Measurements from ENCODE around the gene GLI3.

The GLI3 gene

DNA sequence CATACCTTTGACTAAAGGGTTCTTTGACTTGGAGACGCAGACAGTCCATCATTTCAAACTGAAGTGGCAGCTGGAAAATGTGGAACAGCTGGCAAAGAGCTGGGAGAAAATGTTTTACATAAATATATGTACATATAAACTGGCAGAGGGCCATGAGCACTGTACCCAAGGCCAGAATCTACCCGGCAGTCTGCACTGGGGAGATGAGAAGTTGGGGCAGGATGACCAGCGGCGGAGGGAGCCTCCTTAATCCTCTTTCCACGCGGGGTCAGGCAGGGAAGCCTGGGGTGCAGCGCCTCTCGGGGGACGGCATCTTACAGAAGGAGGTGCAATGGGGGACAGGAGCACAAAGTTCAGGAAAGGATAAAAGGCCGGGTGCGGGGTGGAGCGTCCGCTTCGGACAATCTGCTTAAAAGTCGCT is 1.3 kb downstream of the GLI3 start:
- DNase-seq = no peak

DNA sequence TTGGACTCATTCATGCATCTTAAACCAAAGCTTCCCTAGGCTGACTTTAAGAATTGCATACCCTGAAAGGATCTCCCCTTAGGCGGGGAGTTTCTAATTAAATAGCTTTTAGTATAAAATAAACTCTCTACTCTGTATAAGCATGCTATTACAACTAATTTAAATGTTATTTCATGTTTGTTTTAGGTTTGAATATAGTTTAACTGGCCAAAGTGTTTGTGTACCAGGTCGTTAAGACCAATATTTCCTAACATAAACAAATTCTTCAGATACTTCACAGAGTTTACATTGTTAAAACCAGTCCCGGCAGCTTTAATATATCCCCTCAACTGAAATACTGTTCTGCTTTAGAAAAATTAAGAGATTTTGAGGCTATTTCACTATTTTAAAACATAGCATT is 2.3 kb downstream of the GLI3 start:
- DNase-seq = no peak

DNA sequence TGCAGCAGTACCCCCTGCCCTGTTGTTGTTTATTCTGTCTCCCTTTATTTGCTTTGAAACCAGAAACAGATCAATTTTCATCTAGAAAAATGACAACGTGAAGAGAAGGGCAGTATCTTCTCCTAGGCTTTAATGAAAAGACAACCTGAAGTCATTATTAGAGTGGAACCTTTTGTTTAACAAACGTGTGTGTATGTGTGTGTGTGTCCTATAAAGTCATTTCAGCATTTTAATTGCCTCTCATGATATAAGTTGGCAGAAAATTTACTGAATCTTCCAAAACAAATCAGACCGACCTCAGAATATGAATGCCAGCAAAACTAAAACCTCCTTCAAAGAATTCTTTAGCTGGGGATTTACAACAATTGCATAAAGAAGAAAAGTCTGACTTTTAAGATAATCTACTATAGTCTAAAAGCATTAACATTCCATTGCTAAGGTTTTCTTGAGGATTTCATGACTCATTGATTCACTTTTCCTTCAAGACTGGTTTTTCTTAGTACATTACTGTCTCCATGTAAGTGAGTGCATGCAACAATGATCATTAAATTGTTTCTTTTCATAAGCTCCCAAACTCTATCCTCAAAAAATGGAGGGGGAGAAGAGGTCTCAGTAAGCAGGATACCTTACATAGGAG is 3.2 kb downstream of the GLI3 start:
- no peak for DNase-seq

DNA sequence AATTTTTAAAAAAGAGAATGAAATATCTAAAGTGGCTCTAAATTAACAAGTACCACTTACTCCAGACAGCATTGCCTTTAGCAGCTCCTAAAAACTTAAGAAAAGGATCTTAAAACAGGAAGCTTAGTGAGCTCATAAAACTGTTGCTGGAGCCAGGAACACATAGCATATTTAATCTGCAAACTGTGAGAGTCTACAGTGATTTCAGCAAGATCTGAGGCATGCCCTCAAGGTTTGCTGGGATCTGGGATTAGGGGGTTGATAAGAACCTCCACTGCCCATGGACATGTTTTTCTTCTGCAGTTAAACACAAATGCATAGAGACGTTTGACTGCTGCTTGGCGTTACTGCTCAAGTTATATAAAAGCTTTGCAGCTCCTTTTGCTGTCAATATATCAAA is 3.8 kb downstream of the GLI3 start:
- DNase-seq = no peak

DNA sequence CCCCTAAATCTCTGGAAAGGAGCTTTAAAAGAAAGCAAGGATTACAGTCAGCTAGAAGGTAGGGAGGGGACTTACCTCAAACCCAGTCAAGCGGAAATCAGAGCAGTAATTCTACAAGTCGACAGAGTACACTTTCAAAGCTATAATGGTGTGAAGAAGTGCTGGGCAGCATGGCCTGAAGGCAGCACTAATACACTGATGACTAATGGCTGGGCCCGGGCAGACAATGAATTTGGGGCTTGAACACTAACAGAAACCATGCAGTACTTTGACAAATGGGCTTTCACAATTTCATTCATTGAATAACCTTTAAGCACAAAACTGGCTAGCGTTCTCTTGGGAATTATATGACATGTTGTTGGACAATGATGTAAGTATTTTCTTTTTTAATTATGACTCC is 4.7 kb downstream of the GLI3 start:
- no peak for DNase-seq

DNA sequence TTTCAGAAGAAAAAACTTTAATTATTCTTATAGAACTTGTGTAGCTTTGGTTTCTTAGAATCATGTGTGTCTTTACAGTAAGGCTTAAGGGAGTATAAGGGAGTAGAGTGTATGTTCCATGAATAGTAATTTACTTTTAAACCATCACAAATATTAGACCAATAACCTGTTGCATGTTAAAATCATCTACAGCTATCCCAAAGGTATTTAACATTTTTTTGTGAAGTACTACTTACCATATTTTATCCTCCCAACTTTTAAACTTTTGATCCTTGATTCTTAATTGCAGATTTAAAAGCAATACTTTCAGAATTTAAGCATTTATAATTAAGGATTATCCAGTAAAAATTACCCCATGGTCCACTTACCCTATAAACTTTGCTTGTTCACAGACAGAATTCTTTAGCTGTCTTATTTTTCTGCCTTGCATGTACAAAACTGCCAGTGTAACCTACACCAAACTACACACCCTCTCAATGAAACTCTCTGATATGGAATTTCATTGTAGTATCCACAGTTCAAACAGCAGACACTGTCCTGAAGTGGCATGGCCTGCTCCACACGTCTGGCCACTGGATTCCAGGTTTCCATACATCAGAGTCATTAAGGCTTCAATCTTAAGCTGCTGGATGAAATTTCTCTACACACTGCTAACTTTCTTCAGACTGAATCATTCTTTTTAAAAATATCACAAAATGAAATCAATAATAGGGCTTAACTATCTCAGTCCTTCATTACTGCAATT is 5.8 kb downstream of the GLI3 start:
- no peak for DNase-seq

DNA sequence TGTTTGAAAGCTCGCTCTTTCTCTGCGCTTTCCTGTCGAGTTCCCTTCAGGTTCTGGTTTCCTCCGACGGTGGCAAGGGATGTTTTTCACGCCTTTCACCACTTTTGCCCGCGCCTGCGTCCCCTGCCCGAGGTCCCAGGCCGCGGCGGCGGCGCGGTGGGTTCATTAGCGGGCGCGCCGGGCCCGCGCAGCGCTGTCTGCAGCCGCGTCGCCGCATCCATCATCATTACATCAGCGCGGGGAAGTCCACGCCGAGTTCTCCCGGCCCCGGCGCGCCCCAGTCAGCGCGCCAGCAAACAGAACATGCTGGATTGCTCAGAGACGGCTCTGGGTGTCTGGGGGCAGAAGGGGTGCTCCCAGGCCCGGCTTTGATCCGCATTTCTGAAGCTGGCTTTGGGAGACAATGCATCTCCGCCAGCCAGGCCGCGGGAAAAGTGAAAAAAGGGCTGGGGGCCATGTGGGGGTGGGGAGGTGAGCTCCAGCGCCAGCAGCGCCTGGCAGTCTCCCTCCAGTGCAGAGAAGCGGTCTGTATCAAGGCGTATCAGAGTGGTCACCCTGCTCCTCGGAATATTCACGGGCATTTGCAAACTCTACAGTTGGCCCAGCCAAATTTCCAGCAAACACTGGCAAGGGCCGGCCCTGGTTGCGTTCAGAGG is 8.9 kb downstream of the GLI3 start:
- DNase-seq = no peak

DNA sequence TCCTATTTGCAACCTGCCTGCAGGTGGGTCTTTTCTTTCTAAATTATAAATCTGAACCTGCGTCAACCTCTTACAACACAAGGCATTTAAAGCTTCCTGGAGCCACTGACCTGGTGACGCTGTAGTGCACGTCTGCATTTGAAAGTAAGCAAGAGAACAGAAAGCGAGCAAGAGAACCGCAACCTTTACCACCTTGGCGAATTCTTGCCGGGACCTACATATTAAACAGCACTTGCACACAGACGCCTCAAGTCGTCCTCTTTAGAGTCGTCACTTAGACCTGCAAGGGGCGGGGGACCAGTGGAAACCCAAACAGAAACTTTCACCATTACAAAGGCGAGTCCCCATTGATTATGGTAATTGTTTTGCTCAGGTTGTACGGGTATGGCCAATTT is 9.5 kb downstream of the GLI3 start:
- DNase-seq = no peak

DNA sequence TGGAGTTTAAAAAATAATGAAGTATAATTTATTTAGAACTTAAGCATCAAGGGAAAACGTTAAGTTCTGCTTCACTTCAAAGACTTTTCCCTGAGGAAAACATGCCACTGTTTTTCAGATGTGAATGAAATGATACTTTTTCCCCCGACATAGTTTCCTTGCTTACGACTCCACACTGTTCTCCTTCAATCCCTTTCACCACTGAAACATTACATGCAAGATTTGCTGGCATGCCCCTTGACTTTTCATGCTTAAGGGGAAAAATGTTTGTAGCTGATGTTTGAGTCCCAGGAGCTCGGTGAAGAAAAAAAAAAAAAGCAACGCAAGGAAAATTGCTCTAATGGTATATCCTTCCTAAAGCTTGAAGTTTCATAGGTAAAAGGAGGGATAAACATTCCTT is 10.0 kb downstream of the GLI3 start:
- no peak for DNase-seq

DNA sequence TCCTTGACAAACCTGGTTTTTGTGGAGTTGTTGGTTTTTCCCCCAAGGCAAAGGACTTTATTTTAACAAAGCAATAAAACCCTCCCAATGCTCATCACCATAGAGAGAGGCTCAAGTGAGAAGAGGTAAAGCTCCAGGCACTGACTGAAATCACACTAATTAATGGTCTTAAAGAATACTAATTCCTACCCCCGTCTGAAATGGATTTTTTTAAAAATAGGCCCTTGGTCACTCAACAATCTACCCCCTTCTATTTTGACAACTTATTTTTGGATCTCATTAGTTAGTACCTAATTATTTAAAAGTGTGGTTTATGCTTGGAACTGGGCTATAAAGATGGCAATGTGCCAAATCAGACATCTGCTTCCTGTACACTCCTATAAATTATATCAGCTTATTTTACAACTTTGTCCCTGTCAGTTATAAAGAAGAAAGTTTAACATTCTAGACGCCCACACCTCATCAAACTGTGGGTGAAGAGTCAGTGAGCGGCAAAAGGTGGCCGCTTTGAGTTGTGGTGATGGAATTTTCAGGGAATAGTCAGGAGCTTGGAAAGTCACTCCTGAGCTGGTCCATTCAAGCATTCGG is 10.6 kb downstream of the GLI3 start:
- DNase-seq = no peak

DNA sequence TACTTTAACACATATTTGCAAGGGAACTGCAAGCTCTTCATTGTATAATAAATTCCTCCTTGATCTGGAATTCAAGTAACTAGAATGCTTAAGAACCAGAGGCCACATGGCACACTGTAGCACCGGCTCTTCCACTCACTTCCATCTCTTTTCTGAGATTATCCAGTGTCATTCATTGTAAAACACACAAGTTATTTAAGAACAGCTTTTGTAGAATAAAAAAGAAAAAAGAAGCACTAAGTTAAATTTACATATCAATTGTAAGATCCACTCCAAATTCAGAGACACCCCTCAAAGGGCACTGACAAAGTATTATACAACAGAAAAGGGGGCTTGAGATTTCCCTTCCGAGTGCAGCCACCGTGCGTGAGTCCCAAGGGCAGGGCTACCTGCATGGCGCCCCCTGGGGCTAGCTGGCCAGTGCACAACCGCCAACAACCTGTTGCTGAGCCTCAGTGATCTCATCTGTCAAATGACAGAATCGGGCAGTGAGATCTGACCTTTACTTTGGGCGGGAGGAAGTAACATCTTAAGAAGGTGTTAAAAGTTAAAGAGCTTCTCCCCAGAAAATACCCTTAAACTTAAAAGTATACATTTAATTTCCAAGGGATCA is 12.5 kb downstream of the GLI3 start:
- DNase-seq = no peak

DNA sequence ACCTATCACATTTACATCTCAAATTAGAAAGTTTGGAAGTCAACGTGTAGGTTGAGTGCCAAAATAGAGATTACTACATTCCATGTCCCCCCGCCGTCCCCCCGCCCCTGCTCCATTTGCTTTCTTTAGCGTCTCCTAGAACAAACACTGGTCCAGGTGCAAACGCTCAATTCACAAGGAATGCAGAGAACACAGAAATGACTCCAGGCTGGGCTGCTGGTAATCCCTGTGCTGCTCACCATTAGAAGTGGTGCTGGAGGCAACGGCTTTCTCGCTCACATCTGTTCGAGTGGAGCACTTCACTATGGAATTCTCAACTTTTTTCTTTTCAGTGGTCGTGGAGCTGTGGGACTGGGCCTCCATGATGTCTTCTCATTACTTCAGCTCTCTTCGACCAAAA is 14.1 kb downstream of the GLI3 start:
- DNase-seq = no peak

DNA sequence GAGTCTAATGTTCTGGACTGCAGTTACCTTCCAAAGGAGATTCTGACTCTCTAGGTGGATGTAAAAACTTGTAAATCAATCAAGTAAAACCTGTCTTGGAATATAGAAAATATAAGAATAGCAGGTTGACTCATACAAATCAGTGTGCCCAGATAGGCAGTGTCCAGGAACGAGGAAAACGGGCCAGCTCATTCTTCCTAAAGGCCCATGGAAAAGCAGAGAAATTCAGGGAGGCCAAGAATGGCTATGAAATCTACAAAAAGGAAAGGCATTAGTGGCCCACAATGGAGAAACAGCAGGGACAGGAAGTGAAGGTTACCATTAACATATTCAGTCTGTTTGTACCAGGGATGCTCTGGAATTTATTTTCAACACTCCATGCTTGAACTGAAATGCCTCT is 14.9 kb downstream of the GLI3 start:
- DNase-seq = no peak

DNA sequence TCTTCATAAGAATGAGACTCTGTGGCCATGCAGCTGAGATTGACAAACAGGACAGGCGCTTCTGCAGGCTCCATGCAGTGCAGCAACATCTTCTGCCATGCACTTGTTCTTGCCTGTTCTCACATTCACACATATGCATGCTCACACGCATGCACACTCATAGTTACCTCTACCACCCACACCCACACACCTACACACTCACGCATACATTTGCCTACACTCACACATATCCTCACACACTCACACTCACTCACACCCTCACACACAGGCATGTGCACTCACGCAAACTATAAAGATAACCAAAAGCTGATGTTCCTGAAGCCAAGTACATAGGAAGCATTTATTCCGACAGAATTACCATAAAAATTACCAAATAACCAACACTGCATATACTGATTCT is 15.7 kb downstream of the GLI3 start:
- no peak for DNase-seq

DNA sequence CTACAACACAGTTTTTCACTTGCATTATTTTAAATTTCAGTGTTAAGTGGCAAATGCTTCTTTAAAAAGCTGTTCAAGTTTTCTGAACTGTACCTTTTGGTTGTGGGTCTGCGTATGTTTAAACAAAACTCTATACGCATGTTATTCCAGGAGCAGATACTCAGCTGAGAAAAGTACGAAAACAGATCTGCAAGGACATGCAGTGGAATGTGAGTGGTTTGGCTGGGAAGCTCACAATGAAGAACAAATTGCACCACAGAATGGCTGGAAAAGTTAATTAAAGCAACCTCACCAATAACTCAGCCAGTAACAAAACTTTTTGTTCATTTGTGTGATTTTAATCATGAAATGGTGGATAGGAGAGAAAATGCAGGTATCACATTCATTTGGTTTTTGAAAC is 17.6 kb downstream of the GLI3 start:
- no peak for DNase-seq

DNA sequence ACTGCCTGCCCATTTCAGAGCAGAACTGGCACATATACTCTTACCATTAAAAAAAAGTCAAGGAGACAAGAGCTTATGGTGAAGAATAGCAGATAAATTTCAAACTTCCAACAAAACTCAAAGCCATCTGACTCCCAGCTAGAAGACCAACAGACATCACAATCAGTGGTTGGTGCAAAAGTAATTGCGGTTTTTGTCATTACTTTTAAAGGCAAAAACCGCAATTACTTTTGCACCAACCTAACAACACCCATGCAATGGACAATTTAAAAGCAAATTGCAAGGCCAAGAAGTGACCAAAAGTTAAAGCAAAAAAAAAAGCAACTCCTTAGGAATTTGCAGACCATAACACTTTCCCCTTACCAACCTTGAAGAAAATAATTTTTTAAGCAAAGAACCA is 18.8 kb downstream of the GLI3 start:
- DNase-seq = no peak

DNA sequence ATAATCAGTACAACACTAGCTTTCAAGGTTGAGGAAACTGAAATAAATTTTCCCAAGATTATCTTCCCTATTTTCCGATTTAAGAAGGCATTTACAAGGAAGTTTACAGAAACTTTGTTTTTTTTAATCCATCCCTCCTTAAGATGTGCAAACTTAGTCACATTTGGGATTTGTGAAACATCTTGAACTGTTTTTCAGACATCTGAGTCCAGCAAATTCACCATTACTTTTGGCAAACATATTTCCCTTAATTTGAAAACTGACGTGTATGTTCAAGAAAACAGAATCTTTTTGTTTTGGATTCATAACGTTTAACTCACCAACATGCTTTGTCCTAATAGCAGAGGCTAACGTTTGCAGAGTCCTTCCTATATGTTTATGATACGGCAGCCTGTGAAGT is 19.5 kb downstream of the GLI3 start:
- DNase-seq = no peak

DNA sequence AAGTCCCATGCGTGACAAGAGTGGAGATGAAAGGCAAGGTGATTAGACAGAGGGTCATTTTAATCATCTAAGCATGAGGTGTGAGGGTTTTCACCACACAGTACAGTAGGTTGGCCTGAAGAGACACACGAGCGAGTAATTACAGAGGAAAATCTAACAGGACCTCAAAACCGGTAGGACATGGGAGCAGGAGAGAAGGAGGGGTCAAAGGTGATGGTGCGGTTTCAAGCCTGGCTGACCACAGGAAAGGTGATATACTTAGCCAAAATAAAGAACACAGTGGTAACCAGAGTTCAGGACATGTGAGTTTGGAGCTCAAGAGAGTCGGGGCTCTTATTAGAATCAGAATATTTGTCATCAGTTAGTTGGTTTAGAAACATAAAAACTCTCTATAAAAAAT is 20.0 kb downstream of the GLI3 start:
- DNase-seq = no peak

DNA sequence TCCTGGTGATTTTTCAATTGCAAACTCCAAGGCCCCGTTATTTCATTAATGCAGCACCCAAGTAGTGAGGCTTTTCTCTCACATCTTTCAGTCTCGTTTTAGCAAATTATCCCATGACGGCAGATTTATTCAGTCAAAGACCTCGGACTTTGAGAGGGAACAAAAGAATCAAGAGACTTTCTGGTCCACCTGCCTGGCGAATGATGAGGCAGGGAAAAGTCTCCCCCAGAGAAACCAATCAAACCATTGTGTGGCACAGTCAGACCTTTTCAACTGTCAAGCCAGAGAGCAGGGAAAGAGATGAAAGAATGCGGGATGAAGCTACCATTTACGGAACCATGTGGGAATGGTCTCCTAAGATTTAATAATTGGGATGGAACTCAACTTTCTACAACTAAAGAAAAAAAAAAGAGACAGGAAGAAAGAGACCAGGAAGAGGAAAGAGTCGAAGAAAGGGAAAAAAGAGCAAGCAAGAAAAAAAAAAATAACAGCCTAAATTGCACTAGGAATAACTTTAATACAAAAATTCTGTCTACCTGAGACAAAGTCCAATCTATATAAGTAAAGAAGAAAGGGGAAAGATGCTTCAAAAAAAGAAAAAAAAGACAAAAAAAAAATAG is 22.8 kb downstream of the GLI3 start:
- DNase-seq = no peak

DNA sequence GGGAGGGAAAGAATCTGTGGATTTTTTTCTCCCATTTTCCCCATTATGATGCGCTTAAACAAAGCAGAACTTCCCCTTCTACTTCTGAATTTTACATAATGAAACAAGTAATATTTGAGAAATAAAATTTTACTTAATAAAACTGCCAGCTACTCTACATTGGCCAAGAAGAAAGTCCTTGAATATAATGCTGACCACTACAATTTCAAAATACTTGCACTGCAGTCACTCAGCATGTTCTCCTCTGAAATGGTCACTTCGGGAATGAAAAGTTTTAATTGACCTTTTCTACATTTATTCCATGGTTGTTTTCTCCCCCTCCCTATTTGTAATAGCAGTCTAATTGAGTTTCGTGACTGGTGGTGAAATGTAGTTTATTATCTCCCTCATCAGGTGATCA is 23.9 kb downstream of the GLI3 start:
- DNase-seq = no peak

DNA sequence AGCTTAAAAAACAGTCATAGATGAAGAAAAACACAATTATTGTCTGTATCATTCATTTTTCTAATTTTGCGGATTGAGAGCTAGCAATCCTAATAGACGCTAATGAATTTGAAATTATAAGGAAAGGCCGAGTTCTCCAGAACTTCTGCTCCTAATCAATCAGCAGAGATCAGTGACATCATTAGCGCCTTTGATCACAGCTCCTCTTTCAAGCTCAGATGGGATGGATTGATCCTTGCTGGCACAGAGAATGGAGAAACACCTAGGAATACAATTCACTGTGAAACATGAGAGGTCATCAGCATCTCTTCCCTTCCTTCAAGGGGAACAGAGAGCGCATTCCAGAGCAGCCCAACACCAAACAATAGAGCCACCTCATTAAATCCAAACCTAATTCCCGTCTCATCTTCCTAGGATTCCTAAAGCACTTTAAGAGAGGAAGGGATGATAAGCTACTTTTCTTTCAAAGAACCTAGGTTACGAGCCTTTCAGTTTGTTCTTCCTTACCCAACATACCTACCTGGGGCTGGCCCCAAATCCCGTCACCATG is 24.4 kb downstream of the GLI3 start:
- no peak for DNase-seq

DNA sequence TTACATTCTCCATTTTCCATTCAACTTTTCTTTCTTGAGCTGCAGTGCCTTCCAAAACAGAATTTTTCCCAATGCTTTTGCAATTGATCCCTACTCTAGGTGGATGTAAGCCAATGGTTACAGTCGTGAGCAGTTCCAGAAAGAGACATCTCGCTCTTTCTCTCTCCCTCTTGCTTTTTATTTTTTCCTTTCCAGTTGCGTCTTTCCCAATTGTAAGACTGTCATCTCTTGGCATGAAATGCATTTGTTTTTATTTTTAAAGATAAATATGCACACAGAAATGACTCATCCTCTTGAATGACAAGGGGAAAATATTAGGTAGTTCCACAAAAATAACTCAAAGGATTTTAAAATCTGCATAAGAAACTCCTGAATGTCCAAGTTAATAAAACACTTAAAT is 25.1 kb downstream of the GLI3 start:
- no peak for DNase-seq

DNA sequence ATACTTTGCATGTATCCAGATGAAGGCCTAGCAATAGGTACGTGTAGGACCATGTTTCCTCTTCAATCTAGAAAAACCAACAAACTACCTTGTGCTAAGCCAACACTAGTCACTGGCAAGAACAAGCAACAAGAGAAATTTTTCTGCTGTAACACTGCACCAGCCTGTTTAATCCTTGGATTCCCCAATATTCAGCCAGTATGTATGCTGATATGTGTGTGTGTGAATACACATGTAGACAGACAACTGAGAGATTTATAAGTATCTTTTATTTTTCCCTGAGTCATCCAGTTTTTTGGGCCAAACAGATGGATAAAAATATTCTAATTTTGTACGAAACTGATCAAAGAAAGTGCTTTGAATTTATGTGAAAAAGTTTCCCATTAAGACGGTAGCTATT is 26.2 kb downstream of the GLI3 start:
- no peak for DNase-seq
